Ishikawa (cell line): ENCODE results near the gene MRPL27.

Experiments
- CEBPB ChIP-seq: IDR thresholded peaks from 2 replicates; pipeline ENCODE4 v1.6.1; 2012
- CREB1 ChIP-seq: IDR thresholded peaks from 2 replicates; pipeline ENCODE4 v1.6.1; 2012; ENCODE audit warnings: low read depth
- EGR1 ChIP-seq: IDR thresholded peaks from 2 replicates; pipeline ENCODE4 v1.6.1; 2012
- EP300 ChIP-seq: IDR thresholded peaks from 2 replicates; pipeline ENCODE4 v1.6.1; 2012; ENCODE audit warnings: borderline replicate concordance
- FOXM1 ChIP-seq: IDR thresholded peaks from 2 replicates; pipeline ENCODE4 v1.6.1; 2012; ENCODE audit warnings: low read depth, borderline replicate concordance
- MAX ChIP-seq: IDR thresholded peaks from 2 replicates; pipeline ENCODE4 v1.6.1; 2012
- NFIC ChIP-seq: IDR thresholded peaks from 2 replicates; pipeline ENCODE4 v1.6.1; 2012
- RAD21 ChIP-seq: IDR thresholded peaks from 2 replicates; pipeline ENCODE4 v1.6.1; 2012; ENCODE audit warnings: low read depth
- TAF1 ChIP-seq: IDR thresholded peaks from 2 replicates; pipeline ENCODE4 v1.6.1; 2012; ENCODE audit warnings: low read depth, mild to moderate bottlenecking
- TCF12 ChIP-seq: IDR thresholded peaks from 2 replicates; pipeline ENCODE4 v1.6.1; 2012; ENCODE audit warnings: low read depth
- TEAD4 ChIP-seq: IDR thresholded peaks from 2 replicates; pipeline ENCODE4 v1.6.1; 2012
- USF1 ChIP-seq: IDR thresholded peaks from 2 replicates; pipeline ENCODE4 v1.6.1; 2012
- YY1 ChIP-seq: IDR thresholded peaks from 2 replicates; pipeline ENCODE4 v1.6.1; 2012; ENCODE audit warnings: low read depth
- ZBTB7A ChIP-seq: IDR thresholded peaks from 2 replicates; pipeline ENCODE4 v1.6.1; 2012; ENCODE audit warnings: low read depth
- TF ChIP-seq, protein P1 (sequence below): IDR thresholded peaks from 2 replicates; pipeline ENCODE4 v1.6.1; 2012; ENCODE audit warnings: low read depth, mild to moderate bottlenecking

The MRPL27 gene

GRCh38 chr17:50352693-50353599 is 20.0 kb downstream of the MRPL27 start:
- TF ChIP-seq ZBTB7A (no peak), YY1 (no peak), CEBPB (no peak), TEAD4 (no peak), TCF12 (no peak), NFIC (no peak), FOXM1 (no peak), USF1 (no peak), TAF1 (no peak), EP300 (no peak), EGR1 (no peak), RAD21 (no peak), MAX (no peak), CREB1 (no peak)
- TF ChIP-seq, protein P1, sequence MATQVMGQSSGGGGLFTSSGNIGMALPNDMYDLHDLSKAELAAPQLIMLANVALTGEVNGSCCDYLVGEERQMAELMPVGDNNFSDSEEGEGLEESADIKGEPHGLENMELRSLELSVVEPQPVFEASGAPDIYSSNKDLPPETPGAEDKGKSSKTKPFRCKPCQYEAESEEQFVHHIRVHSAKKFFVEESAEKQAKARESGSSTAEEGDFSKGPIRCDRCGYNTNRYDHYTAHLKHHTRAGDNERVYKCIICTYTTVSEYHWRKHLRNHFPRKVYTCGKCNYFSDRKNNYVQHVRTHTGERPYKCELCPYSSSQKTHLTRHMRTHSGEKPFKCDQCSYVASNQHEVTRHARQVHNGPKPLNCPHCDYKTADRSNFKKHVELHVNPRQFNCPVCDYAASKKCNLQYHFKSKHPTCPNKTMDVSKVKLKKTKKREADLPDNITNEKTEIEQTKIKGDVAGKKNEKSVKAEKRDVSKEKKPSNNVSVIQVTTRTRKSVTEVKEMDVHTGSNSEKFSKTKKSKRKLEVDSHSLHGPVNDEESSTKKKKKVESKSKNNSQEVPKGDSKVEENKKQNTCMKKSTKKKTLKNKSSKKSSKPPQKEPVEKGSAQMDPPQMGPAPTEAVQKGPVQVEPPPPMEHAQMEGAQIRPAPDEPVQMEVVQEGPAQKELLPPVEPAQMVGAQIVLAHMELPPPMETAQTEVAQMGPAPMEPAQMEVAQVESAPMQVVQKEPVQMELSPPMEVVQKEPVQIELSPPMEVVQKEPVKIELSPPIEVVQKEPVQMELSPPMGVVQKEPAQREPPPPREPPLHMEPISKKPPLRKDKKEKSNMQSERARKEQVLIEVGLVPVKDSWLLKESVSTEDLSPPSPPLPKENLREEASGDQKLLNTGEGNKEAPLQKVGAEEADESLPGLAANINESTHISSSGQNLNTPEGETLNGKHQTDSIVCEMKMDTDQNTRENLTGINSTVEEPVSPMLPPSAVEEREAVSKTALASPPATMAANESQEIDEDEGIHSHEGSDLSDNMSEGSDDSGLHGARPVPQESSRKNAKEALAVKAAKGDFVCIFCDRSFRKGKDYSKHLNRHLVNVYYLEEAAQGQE, result no peak

DNA sequence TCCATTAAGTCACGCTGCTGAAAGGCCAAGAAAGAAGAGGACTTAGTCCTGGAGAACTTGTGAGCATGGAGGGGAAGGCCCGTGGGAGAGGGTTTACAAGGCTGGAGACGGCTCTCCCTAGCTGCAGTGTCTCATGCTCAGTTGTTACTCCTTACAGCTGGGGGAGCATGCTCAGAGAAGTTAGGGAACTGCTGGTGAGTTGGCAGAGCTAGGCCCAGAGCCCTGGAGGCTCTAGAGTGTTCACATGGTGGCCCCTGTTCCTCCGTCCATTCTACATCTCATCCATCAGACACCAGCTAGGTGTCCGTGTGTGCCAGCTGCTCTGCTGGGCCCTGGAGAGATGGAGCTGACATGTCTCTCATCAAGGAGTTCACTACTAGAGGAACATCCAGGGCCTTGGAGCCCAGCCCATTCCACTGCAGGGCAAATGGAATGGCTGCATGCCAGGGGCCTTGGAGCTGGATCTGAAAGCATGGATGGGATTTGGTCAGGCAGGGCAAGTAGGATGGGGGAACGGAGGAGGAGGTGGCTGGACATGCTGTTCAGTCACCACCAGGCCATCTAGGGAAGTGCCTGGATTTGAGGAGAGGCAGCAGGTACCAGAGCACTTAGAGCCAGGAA is 20.8 kb downstream of the MRPL27 start:
- TF ChIP-seq YY1 (no peak), CEBPB (no peak), RAD21 (no peak), FOXM1 (no peak), TCF12 (no peak), CREB1 (no peak), EGR1 (no peak), NFIC (no peak), EP300 (no peak), ZBTB7A (no peak), MAX (no peak), TAF1 (no peak), TEAD4 (no peak)
- TF ChIP-seq, protein P1, result no peak

GRCh38 chr17:50350733-50351132 is 22.3 kb downstream of the MRPL27 start:
- no peak for TF ChIP-seq FOXM1

DNA sequence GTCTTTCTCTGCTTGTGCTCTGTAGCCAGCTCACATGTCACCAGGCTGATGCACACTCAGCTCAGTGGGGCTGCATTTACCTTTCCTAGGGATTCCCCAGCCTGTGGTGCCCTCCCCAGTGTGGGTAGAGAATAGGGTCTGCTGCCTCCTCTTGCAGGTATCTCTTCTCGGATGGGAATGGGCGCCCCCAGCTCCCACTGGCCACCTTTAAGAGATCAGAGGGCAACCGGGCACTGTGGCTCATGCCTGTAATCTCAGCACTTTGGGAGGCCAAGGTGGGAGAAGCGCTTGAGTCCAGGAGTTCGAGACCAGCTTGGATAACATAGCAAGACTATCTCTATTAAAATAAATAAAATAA is 23.8 kb downstream of the MRPL27 start:
- TF ChIP-seq TEAD4, result no peak
- TF ChIP-seq, protein P1, result no peak
- no peak for TF ChIP-seq CREB1
- no peak for TF ChIP-seq CEBPB
- no peak for TF ChIP-seq NFIC
